ENCODE measurements around the gene GCNT1. TPM values are rescaled to one million over a fixed set of nuclear protein-coding genes. Genes with fewer than 3 reads are reported as not detected.

GCNT1 gene
- total and polyA plus RNA-seq, 2 of the 13 experiments (the other 11 are each of a cell fraction or from before 2014, with no cell fraction given): 0.55 to 1.7 TPM

- no peak for FAIRE-seq
- Histone ChIP-seq H3K4me1 (ENCODE audit: insufficient read depth, low read length) (peaks cover 13% of the 10 kb centered on the region; the same call in 1 of the 2 replicates), H3K27ac (ENCODE audit: extremely low read length, insufficient read depth, low read length) (no peak overlapping the region), H3K9me3 (ENCODE audit: low read length) (no peaks in the 10 kb centered on the region), H3K4me3 (replicated peaks in 1 of 3; ENCODE audit: insufficient read depth in 1 of 3, low read depth in 2 of 3, low read length in 3 of 3) (no peak overlapping the region), H3K9ac (ENCODE audit: insufficient read depth, low read depth, low read length) (no peak overlapping the region), H4K20me1 (ENCODE audit: insufficient read depth, low read length) (no peaks in the 10 kb centered on the region), H3K79me2 (ENCODE audit: insufficient read depth, low read length) (no peaks in the 10 kb centered on the region), H3K36me3 (replicated peaks in 1 of 2; ENCODE audit: control insufficient read depth in 1 of 2, insufficient read depth in 2 of 2, low read length in 2 of 2) (no peaks in the 10 kb centered on the region), H2AFZ (ENCODE audit: low read length) (no peak overlapping the region), H3K27me3 (ENCODE audit: control insufficient read depth in 1 of 2, insufficient read depth in 2 of 2, low read length in 2 of 2) (peaks cover 0 to 14% of the 10 kb centered on the region in 2 experiments; a peak in 1 of 5 replicates), H3K4me2 (ENCODE audit: low read depth, low read length) (no peak overlapping the region)
- intact Hi-C loops (cut with micrococcal nuclease; ENCODE audit: unreplicated experiment) (no loop called here), in situ Hi-C loops (cut with HindIII; ENCODE audit: extremely low pct_ligation_motif_present, low pct_unique_long_range_greater_than_20kb) (no loop called here)
- POLR2A ChIA-PET: no interaction called here
- DNase-seq (ENCODE audit: low spot score): no peak
- WGBS (ENCODE audit: low lambda C conversion rate): 33% methylated on average over 1 of the region's 1 CpG
- CTCF ChIA-PET (ENCODE audit: low intra/inter-chr PET ratio, low total read pairs): no interaction called here
- no peak for ATAC-seq
- BruUV-seq (replicated peaks): no TSS peak
- TF ChIP-seq ZSCAN22 (CRISPR knock-in tag; IDR thresholded peaks at IDR 0.05) (no peak), TFDP1 (CRISPR knock-in tag; IDR thresholded peaks at IDR 0.05; ENCODE audit: borderline replicate concordance) (no peak), ZFP62 (CRISPR knock-in tag; IDR thresholded peaks at IDR 0.05) (no peak), CHD2 (IDR thresholded peaks at IDR 0.05; ENCODE audit: low read depth, low read length) (no peak), ZNF615 (CRISPR knock-in tag; IDR thresholded peaks at IDR 0.05; ENCODE audit: borderline replicate concordance) (no peak), ZFP36L1 (CRISPR knock-in tag; IDR thresholded peaks at IDR 0.05) (no peak), ZSCAN31 (CRISPR knock-in tag; IDR thresholded peaks at IDR 0.05; ENCODE audit: low read depth) (no peak), ZNF713 (CRISPR knock-in tag; IDR thresholded peaks at IDR 0.05) (no peak), CCDC6 (CRISPR knock-in tag; IDR thresholded peaks at IDR 0.05) (no peak), PPARG (CRISPR knock-in tag; conservative IDR thresholded peaks at IDR 0.05) (no peak), CSRNP2 (CRISPR knock-in tag; conservative IDR thresholded peaks at IDR 0.05; ENCODE audit: low read depth) (no peak), ONECUT2 (CRISPR knock-in tag; IDR thresholded peaks at IDR 0.05) (no peak), ZNF558 (CRISPR knock-in tag; IDR thresholded peaks at IDR 0.05; ENCODE audit: borderline replicate concordance) (no peak), HOXA9 (CRISPR knock-in tag; IDR thresholded peaks at IDR 0.05; ENCODE audit: borderline replicate concordance) (no peak), CREBL2 (CRISPR knock-in tag; IDR thresholded peaks at IDR 0.05; ENCODE audit: borderline replicate concordance) (no peak), ZNF550 (CRISPR knock-in tag; IDR thresholded peaks at IDR 0.05; ENCODE audit: borderline replicate concordance) (no peak)
These were observed 5.7 kb downstream of the GCNT1 start for GRCh38 chr9:76464706-76465105.
